Measurements from ENCODE around the gene COA1.

Gene COA1

GRCh38 chr7:43761382-43761781, 32.1 kb upstream of the COA1 start:
- TF ChIP-seq FOXP2 (optimal IDR thresholded peaks at IDR 0.05; ENCODE audit: control extremely low read depth, extremely low read length, insufficient read depth) (no peak), POLR2AphosphoS5 (IDR thresholded peaks at IDR 0.05; ENCODE audit: borderline replicate concordance, low read depth, low read length) (no peak), EZH2 (IDR thresholded peaks at IDR 0.05) (no peak)
- Histone ChIP-seq H3K36me3 (ENCODE audit: insufficient read depth, low read length) (no peaks in the 10 kb centered on the region), H3K9me3 (ENCODE audit: low read depth, low read length) (no peaks in the 10 kb centered on the region), H3K27ac (no peak overlapping the region), H3K9ac (ENCODE audit: insufficient read length) (no peak overlapping the region), H3K4me3 (no peak overlapping the region)
- no peak for DNase-seq (ENCODE audit: low read depth, low spot score)

GRCh38 chr7:43760861-43761260, 31.5 kb upstream of the COA1 start:
- no peak for TF ChIP-seq POLR2AphosphoS5 (IDR thresholded peaks at IDR 0.05; ENCODE audit: borderline replicate concordance, low read depth, low read length)
- no peak for TF ChIP-seq EZH2 (IDR thresholded peaks at IDR 0.05)
- no peak for TF ChIP-seq FOXP2 (optimal IDR thresholded peaks at IDR 0.05; ENCODE audit: control extremely low read depth, extremely low read length, insufficient read depth)
- Histone ChIP-seq H3K27ac (no peak overlapping the region), H3K4me3 (no peak overlapping the region), H3K36me3 (ENCODE audit: insufficient read depth, low read length) (no peaks in the 10 kb centered on the region), H3K9me3 (ENCODE audit: low read depth, low read length) (no peaks in the 10 kb centered on the region), H3K9ac (ENCODE audit: insufficient read length) (no peak overlapping the region)
- no peak for DNase-seq (ENCODE audit: low read depth, low spot score)

- no peak for DNase-seq (ENCODE audit: low read depth, low spot score)
- no peak for TF ChIP-seq POLR2AphosphoS5 (IDR thresholded peaks at IDR 0.05; ENCODE audit: borderline replicate concordance, low read depth, low read length)
- TF ChIP-seq FOXP2 (optimal IDR thresholded peaks at IDR 0.05; ENCODE audit: control extremely low read depth, extremely low read length, insufficient read depth): no peak
- no peak for TF ChIP-seq EZH2 (IDR thresholded peaks at IDR 0.05)
- peak overlapping the region; percentile 78 for H3K9ac ChIP-seq (ENCODE audit: insufficient read length)
- no peaks in the 10 kb centered on the region for H3K9me3 ChIP-seq (ENCODE audit: low read depth, low read length)
- no peaks in the 10 kb centered on the region for H3K36me3 ChIP-seq (ENCODE audit: insufficient read depth, low read length)
- peak overlapping the region; percentile 88 for H3K4me3 ChIP-seq
- H3K27ac ChIP-seq: no peak overlapping the region
Measured at GRCh38 chr7:43758822-43759683, 29.7 kb upstream of the COA1 start.

GRCh38 chr7:43758029-43758821, 28.9 kb upstream of the COA1 start, which contains the start of gene BLVRA:
BLVRA (plus strand) TSS chr7:43758680; CDS start chr7:43771159, 12,479 bp downstream.
- Histone ChIP-seq H3K9me3 (ENCODE audit: low read depth, low read length) (no peaks in the 10 kb centered on the region), H3K27ac (no peak within 1 kb of the TSS), H3K36me3 (ENCODE audit: insufficient read depth, low read length) (no peaks in the 10 kb centered on the region), H3K9ac (ENCODE audit: insufficient read length) (peak within 1 kb of the TSS; percentile 78), H3K4me3 (peak within 1 kb of the TSS; percentile 88)
- TF ChIP-seq FOXP2 (optimal IDR thresholded peaks at IDR 0.05; ENCODE audit: control extremely low read depth, extremely low read length, insufficient read depth) (no peak), POLR2AphosphoS5 (IDR thresholded peaks at IDR 0.05; ENCODE audit: borderline replicate concordance, low read depth, low read length) (no peak; the same call in 1 of the 2 replicates), EZH2 (IDR thresholded peaks at IDR 0.05) (no peak)
- no peak for DNase-seq (ENCODE audit: low read depth, low spot score)

GRCh38 chr7:43757073-43757720, 27.9 kb upstream of the COA1 start:
- Histone ChIP-seq H3K27ac (no peak overlapping the region), H3K4me3 (no peak overlapping the region), H3K9ac (ENCODE audit: insufficient read length) (no peak overlapping the region), H3K36me3 (ENCODE audit: insufficient read depth, low read length) (no peaks in the 10 kb centered on the region), H3K9me3 (ENCODE audit: low read depth, low read length) (no peaks in the 10 kb centered on the region)
- DNase-seq (ENCODE audit: low read depth, low spot score): no peak
- TF ChIP-seq POLR2AphosphoS5 (IDR thresholded peaks at IDR 0.05; ENCODE audit: borderline replicate concordance, low read depth, low read length) (no peak), EZH2 (IDR thresholded peaks at IDR 0.05) (no peak), FOXP2 (optimal IDR thresholded peaks at IDR 0.05; ENCODE audit: control extremely low read depth, extremely low read length, insufficient read depth) (no peak)

- Histone ChIP-seq H3K9me3 (ENCODE audit: low read depth, low read length) (no peaks in the 10 kb centered on the region), H3K36me3 (ENCODE audit: insufficient read depth, low read length) (no peaks in the 10 kb centered on the region), H3K9ac (ENCODE audit: insufficient read length) (no peak overlapping the region), H3K4me3 (no peak overlapping the region), H3K27ac (no peak overlapping the region)
- DNase-seq (ENCODE audit: low read depth, low spot score): no peak
- TF ChIP-seq POLR2AphosphoS5 (IDR thresholded peaks at IDR 0.05; ENCODE audit: borderline replicate concordance, low read depth, low read length): no peak
- no peak for TF ChIP-seq EZH2 (IDR thresholded peaks at IDR 0.05)
- no peak for TF ChIP-seq FOXP2 (optimal IDR thresholded peaks at IDR 0.05; ENCODE audit: control extremely low read depth, extremely low read length, insufficient read depth)
Measured at GRCh38 chr7:43756368-43757072, 27.2 kb upstream of the COA1 start.

- Histone ChIP-seq H3K9me3 (ENCODE audit: low read depth, low read length) (no peaks in the 10 kb centered on the region), H3K27ac (no peak overlapping the region), H3K9ac (ENCODE audit: insufficient read length) (no peak overlapping the region), H3K4me3 (no peak overlapping the region), H3K36me3 (ENCODE audit: insufficient read depth, low read length) (no peaks in the 10 kb centered on the region)
- TF ChIP-seq POLR2AphosphoS5 (IDR thresholded peaks at IDR 0.05; ENCODE audit: borderline replicate concordance, low read depth, low read length) (no peak), FOXP2 (optimal IDR thresholded peaks at IDR 0.05; ENCODE audit: control extremely low read depth, extremely low read length, insufficient read depth) (no peak), EZH2 (IDR thresholded peaks at IDR 0.05) (no peak)
- DNase-seq (ENCODE audit: low read depth, low spot score): no peak
Measured at GRCh38 chr7:43754596-43754995, 25.3 kb upstream of the COA1 start.

All from SK-N-MC (cell line).